Esophagus squamous epithelium (tissue), 4 donors: Measurements from ENCODE around the gene LEFTY1.

Experiments used
- POLR2A ChIP-seq, 4 donors: fragments of 450-650 bp; IDR thresholded peaks; one replicate each; pipeline ENCODE4 v1.6.1; 2017; ENCODE audit warnings: antibody characterized with exemption in 4 of 4, mild to moderate bottlenecking in 4 of 4, moderate library complexity in 3 of 4
- TF ChIP-seq, protein P1 (sequence below), 6 experiments: fragments of 450-650 bp in 4 of 6; fragments of 200-600 bp in 2 of 6; sonication (generic) in 2 of 6; IDR thresholded peaks; one replicate each; pipeline ENCODE4 v1.5.1; 2016 to 2019; ENCODE audit warnings: antibody characterized with exemption in 6 of 6, mild to moderate bottlenecking in 4 of 6, moderate library complexity in 4 of 6

DNA sequence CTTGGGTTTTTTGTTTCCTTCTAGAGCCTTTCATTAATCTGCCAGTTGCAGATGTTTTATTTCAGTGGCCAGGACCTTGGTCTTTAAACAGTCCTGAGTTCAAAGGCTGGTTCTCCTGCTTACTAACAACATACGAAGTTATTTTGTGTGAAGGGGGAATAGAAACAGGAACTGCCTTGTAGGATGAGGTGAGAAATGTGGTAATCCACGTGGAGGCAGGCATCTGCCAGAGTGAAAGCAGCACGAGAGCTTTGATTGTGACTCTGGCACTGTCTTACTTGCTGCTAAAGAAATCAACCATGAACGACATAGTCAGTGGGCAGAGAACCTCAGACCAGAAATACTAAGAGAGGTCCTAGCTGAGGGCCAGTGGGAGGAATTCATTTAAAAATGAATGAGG is 37.1 kb downstream of the LEFTY1 start:
- TF ChIP-seq, protein P1, sequence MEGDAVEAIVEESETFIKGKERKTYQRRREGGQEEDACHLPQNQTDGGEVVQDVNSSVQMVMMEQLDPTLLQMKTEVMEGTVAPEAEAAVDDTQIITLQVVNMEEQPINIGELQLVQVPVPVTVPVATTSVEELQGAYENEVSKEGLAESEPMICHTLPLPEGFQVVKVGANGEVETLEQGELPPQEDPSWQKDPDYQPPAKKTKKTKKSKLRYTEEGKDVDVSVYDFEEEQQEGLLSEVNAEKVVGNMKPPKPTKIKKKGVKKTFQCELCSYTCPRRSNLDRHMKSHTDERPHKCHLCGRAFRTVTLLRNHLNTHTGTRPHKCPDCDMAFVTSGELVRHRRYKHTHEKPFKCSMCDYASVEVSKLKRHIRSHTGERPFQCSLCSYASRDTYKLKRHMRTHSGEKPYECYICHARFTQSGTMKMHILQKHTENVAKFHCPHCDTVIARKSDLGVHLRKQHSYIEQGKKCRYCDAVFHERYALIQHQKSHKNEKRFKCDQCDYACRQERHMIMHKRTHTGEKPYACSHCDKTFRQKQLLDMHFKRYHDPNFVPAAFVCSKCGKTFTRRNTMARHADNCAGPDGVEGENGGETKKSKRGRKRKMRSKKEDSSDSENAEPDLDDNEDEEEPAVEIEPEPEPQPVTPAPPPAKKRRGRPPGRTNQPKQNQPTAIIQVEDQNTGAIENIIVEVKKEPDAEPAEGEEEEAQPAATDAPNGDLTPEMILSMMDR (IDR thresholded peaks at IDR 0.05) = no peak
- no peak for TF ChIP-seq POLR2A (IDR thresholded peaks at IDR 0.05)
